ENCODE data around the gene CYP21A2.
"Not testable (repeated sequence)": the region's sequence is repeated elsewhere in the genome, so short reads cannot be mapped to it uniquely, and the experiment has no call there.

- not testable (repeated sequence) for TF ChIP-seq CTCF (IDR thresholded peaks at IDR 0.05; ENCODE audit: low read depth, low read length); EZH2phosphoT487 (IDR thresholded peaks at IDR 0.05; ENCODE audit: low read depth)
These were observed 31.1 kb upstream of the CYP21A2 start for GRCh38 chr6:32007086-32007485.

Measured in OCI-LY3 (cell line).